M059J (cell line): ENCODE data around the gene MLPH. TPM values are rescaled to one million over a fixed set of nuclear protein-coding genes. Genes with fewer than 3 reads are reported as not detected.

ENCODE experiments used
- DNase-seq: peaks from one replicate; pipeline ENCODE4 v3.0.0-alpha.2; 2012; ENCODE audit warnings: low read depth
- total RNA-seq: library from RNA; depleted of rRNA; stranded (reverse); fragments of >200 nt; shearing (Covaris generic); gene quantifications from 2 replicates; pipeline ENCODE4 v1.2.3, GENCODE V29; 2014; rRNA removed

Gene MLPH
- total RNA-seq, 1 experiment from 2014 or later, result 68.8 TPM

GRCh38 chr2:237601453-237602116 lies 114.5 kb downstream of the MLPH start:
- DNase-seq, result no peak

DNA sequence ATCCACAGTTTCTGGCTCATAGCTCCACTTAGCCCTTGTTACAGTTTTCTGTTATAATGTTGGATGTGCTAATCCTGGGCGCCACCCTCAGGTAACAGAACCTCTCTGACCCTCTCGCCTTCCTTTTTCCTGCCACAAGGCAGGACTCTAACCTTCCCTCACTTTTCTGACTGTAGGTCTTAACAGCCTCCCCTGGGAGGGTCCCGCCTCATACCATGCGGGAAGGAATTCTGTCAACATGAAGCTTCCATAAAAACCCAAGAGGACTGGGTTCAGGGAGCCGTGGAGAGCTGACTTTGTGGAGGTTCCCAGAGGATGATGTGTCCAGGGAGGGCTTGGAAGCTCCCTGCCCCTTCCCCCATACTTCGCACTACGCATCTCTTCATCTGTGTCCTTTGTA lies 115.4 kb downstream of the MLPH start:
- no peak for DNase-seq

DNA sequence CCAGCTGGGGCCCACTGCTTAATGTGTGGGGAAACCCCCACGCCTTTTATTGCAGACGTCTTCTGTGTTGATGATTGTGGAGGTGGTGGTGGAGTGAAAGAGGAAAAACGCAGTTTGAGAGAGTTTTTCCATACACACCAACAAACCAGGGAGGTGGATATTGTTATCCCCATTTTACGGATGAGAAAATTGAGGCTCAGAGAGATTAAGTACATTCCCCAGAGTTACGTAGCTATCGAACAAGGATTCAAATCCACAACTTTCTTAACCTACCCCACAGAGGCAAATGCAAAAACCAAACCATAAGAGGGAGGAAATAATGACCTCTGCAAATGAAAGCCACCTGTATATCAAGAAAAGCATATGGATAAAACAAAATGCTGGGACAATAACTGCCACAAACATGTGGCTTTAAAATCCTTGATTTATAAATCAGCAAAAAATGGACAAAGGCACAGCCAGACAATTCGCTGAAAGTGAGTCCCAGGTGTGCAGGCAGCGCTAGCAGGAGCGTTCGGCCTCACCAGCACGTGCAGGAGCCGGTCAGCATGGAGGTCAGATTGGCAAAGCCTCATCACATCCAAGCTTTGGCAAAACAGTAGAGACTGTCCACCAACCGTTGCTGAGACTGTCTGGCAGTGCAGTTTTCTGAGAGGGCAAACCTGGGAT lies 116.1 kb downstream of the MLPH start:
- DNase-seq, result no peak

GRCh38 chr2:237603718-237604362 lies 116.8 kb downstream of the MLPH start:
- DNase-seq, result peak; percentile 86

- no peak for DNase-seq
These were observed 117.3 kb downstream of the MLPH start for GRCh38 chr2:237604391-237604790.

Other genes starting within 250 kb of the MLPH start
- gene COL6A3, start 73.1 kb upstream of the MLPH start, total RNA-seq, result 2.1 and 3.5 TPM in 2 replicates
- gene PRLH, start 79.3 kb downstream of the MLPH start, total RNA-seq, result not detected in 2 replicates
- 0.30 and 1.8 TPM in 2 replicates for gene RAB17, start 103.5 kb downstream of the MLPH start, total RNA-seq
- gene LRRFIP1, start 140.3 kb downstream of the MLPH start, total RNA-seq, result 12.5 and 29.9 TPM in 2 replicates